Cardiac muscle cell (in vitro differentiated cells and primary cell): ENCODE results near the gene PHLDA2. TPM values are rescaled to one million over a fixed set of nuclear protein-coding genes. Genes with fewer than 3 reads are reported as not detected.

Experiments used
- DNase-seq, 2 donors: peaks; one replicate each; pipeline versions ENCODE4 v3.0.0 to v3.0.0-alpha.2; 2010 to 2017; ENCODE audit warnings: low read depth in 1 of 2, low spot score in 1 of 2
- H3K27ac ChIP-seq: fragments of 200-600 bp; sonication (generic); 2 replicates; pipeline ENCODE4 v1.5.1; 2016
- H3K27me3 ChIP-seq: fragments of 200-600 bp; sonication (generic); 2 replicates; pipeline ENCODE4 v1.6.0; 2016; ENCODE audit warnings: control low read depth
- H3K36me3 ChIP-seq: fragments of 200-600 bp; sonication (generic); 2 replicates; pipeline ENCODE4 v1.5.1; 2016; ENCODE audit warnings: control low read depth
- H3K4me1 ChIP-seq: fragments of 200-600 bp; sonication (generic); 2 replicates; pipeline ENCODE4 v1.8.1; 2017; ENCODE audit warnings: low read depth, mild to moderate bottlenecking, mixed run types
- H3K4me3 ChIP-seq: fragments of 200-600 bp; sonication (generic); 2 replicates; pipeline ENCODE4 v1.5.1; 2016; ENCODE audit warnings: mild to moderate bottlenecking
- H3K9me3 ChIP-seq: fragments of 200-600 bp; sonication (generic); 2 replicates; pipeline ENCODE4 v1.5.1; 2017; ENCODE audit warnings: low read depth, mild to moderate bottlenecking, control low read depth
- CTCF ChIP-seq: IDR thresholded peaks from 2 replicates; pipeline ENCODE4 v1.5.1; 2012; ENCODE audit warnings: low read depth, mild to moderate bottlenecking, low read length
- polyA plus RNA-seq: library from polyadenylated mRNA; unstranded; fragments of >200 nt; fragmentation: Nextera tagmentation; extraction: Ambion mirVana; gene quantifications from 2 replicates; pipeline ENCODE4 v1.2.1, GENCODE V29; 2016
- total RNA-seq: library from RNA; depleted of rRNA; stranded (reverse); fragments of >200 nt; gene quantifications from 2 replicates; pipeline ENCODE4 v1.2.3, GENCODE V29; 2016

The PHLDA2 gene
- total and polyA plus RNA-seq, 2 experiments from 2014 or later: 0.73 to 1.1 TPM

GRCh38 chr11:2917842-2918490 lies 11.3 kb downstream of the PHLDA2 start:
- H3K27ac ChIP-seq: no peak overlapping the region
- no peak overlapping the region for H3K4me3 ChIP-seq
- H3K36me3 ChIP-seq: no peaks in the 10 kb centered on the region
- H3K27me3 ChIP-seq: no peaks in the 10 kb centered on the region
- DNase-seq: no peak
- H3K9me3 ChIP-seq: no peaks in the 10 kb centered on the region
- no peak for TF ChIP-seq CTCF
- H3K4me1 ChIP-seq: peaks cover 18% of the 10 kb centered on the region

- no peak overlapping the region for H3K27ac ChIP-seq
- H3K9me3 ChIP-seq: no peaks in the 10 kb centered on the region
- TF ChIP-seq CTCF: no peak
- H3K4me3 ChIP-seq: no peak overlapping the region
- peaks cover 18% of the 10 kb centered on the region for H3K4me1 ChIP-seq
- no peaks in the 10 kb centered on the region for H3K36me3 ChIP-seq
- H3K27me3 ChIP-seq: no peaks in the 10 kb centered on the region
- DNase-seq: no peak
Observed at GRCh38 chr11:2916892-2917645, 12.2 kb downstream of the PHLDA2 start.

- no peaks in the 10 kb centered on the region for H3K27me3 ChIP-seq
Observed at GRCh38 chr11:2916114-2916891, 12.9 kb downstream of the PHLDA2 start.

GRCh38 chr11:2915473-2915872 lies 13.7 kb downstream of the PHLDA2 start:
- Histone ChIP-seq H3K36me3 (no peaks in the 10 kb centered on the region), H3K4me1 (peaks cover 18% of the 10 kb centered on the region), H3K27me3 (peaks cover 4% of the 10 kb centered on the region), H3K27ac (no peak overlapping the region), H3K9me3 (no peaks in the 10 kb centered on the region), H3K4me3 (no peak overlapping the region)
- no peak for TF ChIP-seq CTCF
- DNase-seq: no peak

More at GRCh38 chr11:2916114-2916891, 12.9 kb downstream of the PHLDA2 start:
- Histone ChIP-seq H3K27ac (no peak overlapping the region), H3K9me3 (no peaks in the 10 kb centered on the region), H3K36me3 (no peaks in the 10 kb centered on the region), H3K4me3 (no peak overlapping the region), H3K4me1 (peaks cover 18% of the 10 kb centered on the region)
- DNase-seq: no peak
- no peak for TF ChIP-seq CTCF

- Histone ChIP-seq H3K27me3 (peaks cover 12% of the 10 kb centered on the region), H3K9me3 (no peaks in the 10 kb centered on the region), H3K27ac (peak overlapping the region; percentile 84), H3K4me1 (peaks cover 18% of the 10 kb centered on the region), H3K4me3 (no peak overlapping the region), H3K36me3 (no peaks in the 10 kb centered on the region)
- DNase-seq: peak in 1 of 2 donors; percentile 85
- no peak for TF ChIP-seq CTCF
Observed at GRCh38 chr11:2914455-2915195, 14.6 kb downstream of the PHLDA2 start.
